HG02938 (cell line): ENCODE results near the gene INPP5D.
"Not testable (repeated sequence)": the region's sequence is repeated elsewhere in the genome, so short reads cannot be mapped to it uniquely, and the experiment has no call there.

Source experiments
- ATAC-seq: cut with Tn5 transposase; IDR thresholded peaks from one replicate; pipeline ENCODE4 v1.9.1; 2021; ENCODE audit warnings: mild to moderate bottlenecking, moderate library complexity; ENCODE audit not compliant: unreplicated experiment

The INPP5D gene

GRCh38 chr2:233051241-233052149, 8.6 kb upstream of the INPP5D start:
- ATAC-seq: no peak

GRCh38 chr2:233052517-233052916, 7.6 kb upstream of the INPP5D start:
- ATAC-seq: not testable (repeated sequence)

- ATAC-seq: no peak
These were observed 6.0 kb upstream of the INPP5D start for GRCh38 chr2:233053928-233054784.

DNA sequence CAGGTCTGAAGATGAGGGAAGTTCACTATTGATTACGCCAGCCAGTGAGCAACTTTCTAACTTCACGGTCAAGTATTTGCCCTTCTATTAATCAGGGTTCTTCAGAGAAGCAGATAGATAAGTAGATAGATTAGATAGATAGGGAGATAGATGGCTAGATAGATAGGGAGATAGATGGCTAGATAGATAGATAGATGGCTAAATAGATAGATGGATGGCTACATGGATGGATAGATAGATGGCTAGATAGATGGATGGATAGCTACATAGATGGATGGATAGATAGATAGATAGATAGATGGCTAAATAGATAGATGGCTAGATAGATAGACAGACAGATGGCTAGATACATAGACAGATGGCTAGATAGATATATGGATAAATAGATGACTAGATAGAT, 4.8 kb upstream of the INPP5D start:
- ATAC-seq: no peak

GRCh38 chr2:233056961-233057605, 3.1 kb upstream of the INPP5D start:
- no peak for ATAC-seq

- no peak for ATAC-seq
These were observed 1.2 kb upstream of the INPP5D start for GRCh38 chr2:233058717-233059546.

GRCh38 chr2:233059547-233059796, 670 bp upstream of the INPP5D start:
- ATAC-seq: no peak

GRCh38 chr2:233060501-233060979, 398 bp downstream of the INPP5D start:
- no peak for ATAC-seq

- ATAC-seq: peak; percentile 9
These were observed 943 bp downstream of the INPP5D start for GRCh38 chr2:233060980-233061590.

GRCh38 chr2:233061591-233062450, 1.7 kb downstream of the INPP5D start:
- peak; percentile 40 for ATAC-seq

DNA sequence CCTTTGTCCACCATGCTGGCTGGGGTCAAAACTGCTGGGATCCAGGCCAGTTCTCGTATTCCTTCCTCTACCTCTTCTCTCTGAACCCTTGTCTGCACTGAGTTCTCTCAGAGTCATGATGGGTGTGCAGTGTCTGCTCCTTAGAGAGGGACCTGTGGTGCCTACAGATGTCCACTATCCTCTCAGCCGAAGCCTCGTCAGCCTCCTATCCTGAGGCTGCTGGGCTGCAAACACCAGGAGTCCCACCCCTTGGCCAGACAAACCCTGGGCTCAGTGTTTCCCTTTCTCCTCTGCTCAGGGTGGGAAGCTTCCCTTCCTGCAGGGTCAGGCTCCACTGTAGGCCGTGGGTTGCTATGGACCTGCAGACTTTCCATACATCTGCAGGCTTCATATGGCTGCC, 2.3 kb downstream of the INPP5D start:
- ATAC-seq: no peak

GRCh38 chr2:233062946-233063268, 2.8 kb downstream of the INPP5D start:
- ATAC-seq: no peak

- no peak for ATAC-seq
These were observed 3.3 kb downstream of the INPP5D start for GRCh38 chr2:233063269-233063975.

- ATAC-seq: no peak
These were observed 3.9 kb downstream of the INPP5D start for GRCh38 chr2:233063976-233064411.

GRCh38 chr2:233064530-233065199, 4.5 kb downstream of the INPP5D start:
- no peak for ATAC-seq

DNA sequence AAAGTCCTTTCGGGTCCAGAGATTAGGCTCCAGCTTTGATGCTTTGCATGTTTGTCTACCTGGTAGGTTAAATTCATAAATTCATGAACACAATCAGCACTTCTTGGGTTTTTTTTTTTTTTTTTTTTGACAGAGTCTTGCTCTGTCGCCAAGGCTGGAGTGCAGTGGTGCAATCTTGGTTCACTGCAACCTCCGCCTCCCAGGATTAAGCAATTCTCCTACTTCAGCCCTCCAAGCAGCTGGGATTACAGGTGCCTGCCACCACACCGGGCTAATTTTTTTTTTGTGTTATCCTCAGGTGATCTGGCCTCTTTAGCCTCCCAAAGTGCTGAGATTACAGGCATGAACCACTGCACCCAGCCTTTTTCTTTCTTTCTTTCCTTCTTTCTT, 5.1 kb downstream of the INPP5D start:
- not testable (repeated sequence) for ATAC-seq

- no peak for ATAC-seq
These were observed 5.9 kb downstream of the INPP5D start for GRCh38 chr2:233065954-233066470.
